AG10803 (cell line): ENCODE data around the gene CKAP2L.

Experiments
- DNase-seq: peaks from one replicate; pipeline ENCODE4 v3.0.0; 2010; ENCODE audit warnings: low read depth
- H3K4me3 ChIP-seq: 2 replicates; pipeline ENCODE4 v1.5.1; 2011; ENCODE audit warnings: mild to moderate bottlenecking, low read length, control low read depth
- TF ChIP-seq, protein P1 (sequence below): conservative IDR thresholded peaks from 2 replicates; pipeline ENCODE4 v1.5.1; 2011; ENCODE audit warnings: mild to moderate bottlenecking, low read length, control low read depth, inconsistent platforms

The CKAP2L gene

GRCh38 chr2:112772911-112773475, 8.6 kb upstream of the CKAP2L start:
- no peak for DNase-seq
- no peak overlapping the region for H3K4me3 ChIP-seq
- TF ChIP-seq, protein P1, sequence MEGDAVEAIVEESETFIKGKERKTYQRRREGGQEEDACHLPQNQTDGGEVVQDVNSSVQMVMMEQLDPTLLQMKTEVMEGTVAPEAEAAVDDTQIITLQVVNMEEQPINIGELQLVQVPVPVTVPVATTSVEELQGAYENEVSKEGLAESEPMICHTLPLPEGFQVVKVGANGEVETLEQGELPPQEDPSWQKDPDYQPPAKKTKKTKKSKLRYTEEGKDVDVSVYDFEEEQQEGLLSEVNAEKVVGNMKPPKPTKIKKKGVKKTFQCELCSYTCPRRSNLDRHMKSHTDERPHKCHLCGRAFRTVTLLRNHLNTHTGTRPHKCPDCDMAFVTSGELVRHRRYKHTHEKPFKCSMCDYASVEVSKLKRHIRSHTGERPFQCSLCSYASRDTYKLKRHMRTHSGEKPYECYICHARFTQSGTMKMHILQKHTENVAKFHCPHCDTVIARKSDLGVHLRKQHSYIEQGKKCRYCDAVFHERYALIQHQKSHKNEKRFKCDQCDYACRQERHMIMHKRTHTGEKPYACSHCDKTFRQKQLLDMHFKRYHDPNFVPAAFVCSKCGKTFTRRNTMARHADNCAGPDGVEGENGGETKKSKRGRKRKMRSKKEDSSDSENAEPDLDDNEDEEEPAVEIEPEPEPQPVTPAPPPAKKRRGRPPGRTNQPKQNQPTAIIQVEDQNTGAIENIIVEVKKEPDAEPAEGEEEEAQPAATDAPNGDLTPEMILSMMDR = no peak

DNA sequence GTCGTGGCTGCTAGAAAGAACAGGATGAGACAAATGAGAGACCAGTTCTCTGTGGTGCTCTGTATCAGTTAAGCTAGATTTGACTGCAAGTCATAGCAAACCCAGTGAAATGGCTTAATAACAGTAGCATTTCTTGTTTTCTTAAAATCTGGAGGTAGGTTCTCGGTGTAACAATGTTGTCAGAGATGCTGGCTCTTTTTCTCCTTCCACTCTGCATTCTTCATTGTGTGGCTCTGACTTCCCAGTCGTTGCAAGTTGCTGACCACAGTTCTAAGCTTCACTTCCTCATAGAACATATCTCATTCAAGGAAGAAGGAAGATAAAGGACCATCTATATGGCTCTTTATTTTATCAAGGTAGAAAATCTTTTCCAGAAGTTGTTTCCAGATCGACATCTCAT, 7.9 kb upstream of the CKAP2L start:
- H3K4me3 ChIP-seq = no peak overlapping the region
- TF ChIP-seq, protein P1 = no peak
- no peak for DNase-seq

DNA sequence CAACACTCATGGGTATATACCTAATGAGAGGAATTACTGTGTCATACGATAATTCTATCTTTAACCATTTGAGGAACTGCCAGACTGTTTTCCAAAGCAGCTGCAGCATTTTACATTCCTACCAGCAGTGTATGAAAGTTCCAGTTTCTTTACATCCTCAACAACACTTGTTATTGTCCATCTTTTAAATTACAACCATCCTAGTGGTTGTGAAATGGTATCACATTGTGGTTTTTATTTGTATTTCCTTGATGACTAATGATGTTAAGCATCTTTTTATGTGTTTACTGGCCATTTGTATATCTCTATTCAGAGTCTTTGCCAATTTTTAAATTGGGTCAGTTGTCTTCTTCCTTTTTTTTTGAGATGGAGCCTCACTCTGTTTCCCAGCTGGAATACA, 4.0 kb upstream of the CKAP2L start:
- DNase-seq = peak; percentile 79
- TF ChIP-seq, protein P1 = peak; percentile 52
- H3K4me3 ChIP-seq = no peak overlapping the region

- TF ChIP-seq, protein P1 = no peak
- no peak overlapping the region for H3K4me3 ChIP-seq
Measured at GRCh38 chr2:112767693-112768330, 3.4 kb upstream of the CKAP2L start.

GRCh38 chr2:112765251-112765650, 842 bp upstream of the CKAP2L start:
- TF ChIP-seq, protein P1 = no peak
- peak overlapping the region; percentile 89 for H3K4me3 ChIP-seq
- no peak for DNase-seq

More at GRCh38 chr2:112767693-112768330, 3.4 kb upstream of the CKAP2L start:
- DNase-seq = no peak

GRCh38 chr2:112762276-112762675, 2.1 kb downstream of the CKAP2L start:
- TF ChIP-seq, protein P1 = no peak
- no peak for DNase-seq
- no peak overlapping the region for H3K4me3 ChIP-seq

GRCh38 chr2:112760149-112760548, 4.3 kb downstream of the CKAP2L start:
- no peak for DNase-seq
- H3K4me3 ChIP-seq = no peak overlapping the region
- TF ChIP-seq, protein P1 = no peak
